ENCODE data around the gene STK32A.
"Not testable (repeated sequence)": the region's sequence is repeated elsewhere in the genome, so short reads cannot be mapped to it uniquely, and the experiment has no call there.

GRCh38 chr5:147243238-147243637, 8.4 kb downstream of the STK32A start:
- not testable (repeated sequence) for TF ChIP-seq CTCF (IDR thresholded peaks at IDR 0.05; ENCODE audit: low read depth, low read length, poor library complexity, severe bottlenecking); EZH2phosphoT487 (IDR thresholded peaks at IDR 0.05; ENCODE audit: borderline replicate concordance, low read length)

Data from DOHH2 (cell line).